HG03064 (cell line): ENCODE data around the gene SEMA4G.
"Not testable (repeated sequence)": the region's sequence is repeated elsewhere in the genome, so short reads cannot be mapped to it uniquely, and the experiment has no call there.

Experiments
- ATAC-seq: cut with Tn5 transposase; IDR thresholded peaks from one replicate; pipeline ENCODE4 v1.9.1; 2021; ENCODE audit warnings: low read depth; ENCODE audit not compliant: unreplicated experiment

SEMA4G gene

DNA sequence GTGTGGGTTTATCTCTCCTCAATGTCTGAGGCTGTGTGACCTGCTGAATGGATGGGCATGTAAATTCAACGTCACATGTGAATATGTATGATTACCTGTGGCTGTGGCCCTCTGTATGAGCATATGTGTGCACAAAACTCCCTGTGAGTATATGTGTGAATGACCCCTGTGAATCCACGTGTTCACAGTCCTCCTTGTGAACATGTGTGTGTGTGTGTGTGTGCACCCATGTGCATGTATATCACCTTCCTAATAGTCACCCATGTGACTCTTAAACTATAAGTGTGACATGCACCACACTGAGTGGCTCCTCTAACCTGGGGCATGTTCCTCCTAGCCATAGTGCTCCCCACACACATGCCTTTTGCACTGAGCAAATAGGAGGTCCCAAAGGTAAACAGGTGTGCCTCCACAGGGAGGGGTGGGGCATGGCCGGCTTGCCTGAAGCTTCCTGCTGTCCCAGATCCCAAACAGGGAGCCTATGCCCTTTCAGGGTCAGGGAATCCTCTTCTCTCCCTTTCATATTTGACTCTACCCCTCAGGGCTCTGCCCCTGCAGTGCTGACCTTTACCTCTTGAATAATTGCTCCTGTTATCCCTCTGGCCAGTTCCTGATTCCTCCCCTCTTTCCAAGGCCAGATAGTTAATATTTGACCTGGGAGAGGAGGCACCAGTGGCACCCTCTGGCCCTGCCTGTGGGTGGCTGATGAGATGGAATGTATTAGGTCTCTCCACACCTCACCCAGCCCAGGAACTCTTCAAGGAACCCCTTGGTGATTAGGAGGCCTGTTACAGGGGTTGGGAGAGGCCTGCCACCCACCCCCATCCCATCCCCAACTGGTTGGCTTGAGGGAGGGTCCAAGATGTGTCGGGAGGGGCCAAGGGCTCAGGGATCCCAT is 1.9 kb downstream of the SEMA4G start:
- no peak for ATAC-seq

GRCh38 chr10:100972115-100972903 is 3.0 kb downstream of the SEMA4G start:
- ATAC-seq: no peak

DNA sequence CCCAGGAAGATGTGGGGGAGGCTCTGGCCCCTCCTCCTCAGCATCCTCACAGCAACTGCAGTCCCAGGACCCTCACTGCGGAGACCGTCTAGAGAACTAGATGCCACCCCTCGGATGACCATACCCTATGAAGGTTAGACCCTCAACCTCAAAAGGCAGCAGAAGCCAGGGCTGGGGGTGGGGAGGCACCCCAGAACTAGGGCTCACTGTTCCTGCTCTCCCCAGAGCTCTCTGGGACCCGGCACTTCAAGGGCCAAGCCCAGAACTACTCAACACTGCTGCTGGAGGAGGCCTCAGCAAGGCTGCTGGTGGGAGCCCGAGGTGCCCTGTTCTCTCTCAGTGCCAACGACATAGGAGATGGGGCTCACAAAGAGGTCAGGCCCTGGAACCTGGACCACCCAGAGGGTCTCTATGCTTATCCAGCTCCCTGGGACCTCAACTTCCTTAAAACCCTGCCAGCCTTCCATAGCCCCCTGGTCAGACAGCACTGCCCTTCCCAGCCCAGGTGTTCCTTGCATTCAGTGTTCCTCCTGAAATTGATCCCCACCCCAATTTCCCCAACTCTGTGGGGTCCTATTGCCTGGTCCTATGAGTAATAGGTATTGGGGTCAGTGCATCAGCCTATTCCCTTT is 3.7 kb downstream of the SEMA4G start:
- no peak for ATAC-seq

DNA sequence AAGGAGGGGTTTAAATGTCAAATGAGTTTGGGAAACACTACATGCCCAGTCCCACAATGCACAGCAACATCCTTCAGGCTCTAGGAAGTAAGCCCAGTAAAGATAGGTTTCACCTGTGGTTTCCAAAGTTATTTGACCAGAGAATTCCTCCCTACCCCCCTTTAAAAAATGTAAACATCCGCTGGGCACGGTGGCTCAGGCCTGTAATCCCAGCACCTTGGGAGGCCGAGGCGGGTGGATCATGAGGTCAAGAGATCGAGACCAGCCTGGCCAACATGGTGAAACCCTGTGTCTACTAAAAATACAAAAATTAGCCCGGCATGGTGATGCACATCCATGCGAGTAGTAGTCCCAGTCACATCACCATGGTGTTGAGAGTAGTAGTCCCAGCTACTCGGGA is 6.1 kb downstream of the SEMA4G start:
- ATAC-seq: not testable (repeated sequence)

- ATAC-seq: no peak
Observed at GRCh38 chr10:100976906-100977305, 7.6 kb downstream of the SEMA4G start.

DNA sequence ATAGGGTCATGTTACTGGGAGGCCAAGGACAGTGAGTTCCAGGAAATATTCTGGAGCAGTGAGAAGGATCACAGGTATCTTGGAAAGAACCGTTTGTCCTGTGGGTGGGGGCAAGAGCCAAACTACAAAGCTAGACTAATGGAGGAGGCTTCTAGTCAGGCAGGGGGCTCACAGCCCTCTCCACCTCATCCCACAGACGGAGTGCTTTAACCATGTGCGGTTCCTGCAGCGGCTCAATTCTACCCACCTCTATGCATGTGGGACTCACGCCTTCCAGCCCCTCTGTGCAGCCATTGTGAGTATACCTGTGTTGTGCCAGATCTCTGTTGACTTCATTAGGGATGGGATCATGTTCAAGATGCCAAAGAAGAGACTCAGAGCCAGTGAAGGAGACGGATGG is 8.1 kb downstream of the SEMA4G start:
- no peak for ATAC-seq

DNA sequence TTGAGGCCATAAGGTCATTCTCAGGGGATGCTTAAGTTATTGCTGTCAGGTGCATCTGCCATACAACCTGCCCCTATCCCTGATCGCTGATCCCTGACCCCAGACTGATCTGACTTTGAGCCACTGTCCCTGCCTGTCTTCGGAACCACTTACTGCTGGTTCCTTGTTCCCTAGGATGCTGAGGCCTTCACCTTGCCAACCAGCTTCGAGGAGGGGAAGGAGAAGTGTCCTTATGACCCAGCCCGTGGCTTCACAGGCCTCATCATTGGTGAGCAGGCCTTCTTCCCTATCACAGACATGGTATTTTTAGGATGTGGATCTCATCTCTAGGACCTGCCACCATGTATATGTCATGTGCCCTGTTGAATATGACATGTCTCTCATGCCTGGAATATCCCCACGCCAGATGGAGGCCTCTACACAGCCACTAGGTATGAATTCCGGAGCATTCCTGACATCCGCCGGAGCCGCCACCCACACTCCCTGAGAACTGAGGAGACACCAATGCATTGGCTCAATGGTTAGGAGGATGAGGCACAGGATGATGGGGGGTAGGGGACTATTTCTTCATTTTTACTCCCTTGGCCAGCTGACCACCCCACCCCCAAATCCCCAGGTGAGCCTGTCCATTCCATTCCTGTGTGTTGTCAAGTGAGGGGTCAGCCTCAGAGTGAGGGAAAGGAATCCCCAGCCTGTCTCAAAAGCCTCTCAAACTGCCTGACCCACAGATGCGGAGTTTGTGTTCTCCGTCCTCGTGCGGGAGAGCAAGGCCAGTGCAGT is 9.0 kb downstream of the SEMA4G start:
- no peak for ATAC-seq

GRCh38 chr10:100978901-100979195 is 9.5 kb downstream of the SEMA4G start:
- ATAC-seq: no peak

GRCh38 chr10:100979791-100980272 is 10.5 kb downstream of the SEMA4G start:
- no peak for ATAC-seq

DNA sequence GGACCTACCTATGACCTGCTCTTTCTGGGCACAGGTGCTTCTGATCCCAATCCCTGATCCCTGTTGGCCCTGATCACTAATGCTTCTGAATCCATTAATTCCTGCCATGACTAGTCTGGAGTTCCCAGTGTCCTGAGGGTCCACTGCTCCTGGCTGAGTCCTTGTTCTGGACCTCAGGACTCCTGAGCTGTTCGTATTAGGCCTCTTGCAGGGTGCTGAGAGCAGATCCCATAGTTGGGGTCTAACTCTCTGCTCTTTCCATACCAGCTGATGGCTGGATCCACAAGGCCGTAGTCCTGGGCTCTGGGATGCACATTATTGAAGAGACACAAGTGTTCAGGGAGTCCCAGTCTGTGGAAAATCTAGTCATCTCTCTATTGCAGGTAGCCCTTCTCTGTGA is 11.0 kb downstream of the SEMA4G start:
- ATAC-seq: no peak

DNA sequence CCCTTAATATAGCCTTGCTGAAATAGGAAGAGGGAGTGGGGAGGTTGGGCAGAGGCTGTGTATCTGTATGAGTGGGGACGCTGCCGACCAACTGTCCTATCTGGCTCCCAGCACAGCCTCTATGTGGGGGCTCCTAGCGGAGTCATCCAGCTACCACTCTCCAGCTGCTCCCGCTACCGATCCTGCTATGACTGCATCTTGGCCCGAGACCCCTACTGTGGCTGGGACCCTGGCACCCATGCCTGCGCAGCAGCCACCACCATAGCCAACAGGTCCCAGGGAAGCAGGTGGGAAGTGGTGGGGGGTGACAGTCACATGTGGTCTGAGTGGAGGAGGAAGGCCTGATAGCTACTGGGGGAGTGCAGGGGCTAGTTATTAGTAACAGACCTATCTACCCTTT is 11.4 kb downstream of the SEMA4G start:
- ATAC-seq: no peak

- no peak for ATAC-seq
Observed at GRCh38 chr10:100981178-100981772, 12.0 kb downstream of the SEMA4G start.

DNA sequence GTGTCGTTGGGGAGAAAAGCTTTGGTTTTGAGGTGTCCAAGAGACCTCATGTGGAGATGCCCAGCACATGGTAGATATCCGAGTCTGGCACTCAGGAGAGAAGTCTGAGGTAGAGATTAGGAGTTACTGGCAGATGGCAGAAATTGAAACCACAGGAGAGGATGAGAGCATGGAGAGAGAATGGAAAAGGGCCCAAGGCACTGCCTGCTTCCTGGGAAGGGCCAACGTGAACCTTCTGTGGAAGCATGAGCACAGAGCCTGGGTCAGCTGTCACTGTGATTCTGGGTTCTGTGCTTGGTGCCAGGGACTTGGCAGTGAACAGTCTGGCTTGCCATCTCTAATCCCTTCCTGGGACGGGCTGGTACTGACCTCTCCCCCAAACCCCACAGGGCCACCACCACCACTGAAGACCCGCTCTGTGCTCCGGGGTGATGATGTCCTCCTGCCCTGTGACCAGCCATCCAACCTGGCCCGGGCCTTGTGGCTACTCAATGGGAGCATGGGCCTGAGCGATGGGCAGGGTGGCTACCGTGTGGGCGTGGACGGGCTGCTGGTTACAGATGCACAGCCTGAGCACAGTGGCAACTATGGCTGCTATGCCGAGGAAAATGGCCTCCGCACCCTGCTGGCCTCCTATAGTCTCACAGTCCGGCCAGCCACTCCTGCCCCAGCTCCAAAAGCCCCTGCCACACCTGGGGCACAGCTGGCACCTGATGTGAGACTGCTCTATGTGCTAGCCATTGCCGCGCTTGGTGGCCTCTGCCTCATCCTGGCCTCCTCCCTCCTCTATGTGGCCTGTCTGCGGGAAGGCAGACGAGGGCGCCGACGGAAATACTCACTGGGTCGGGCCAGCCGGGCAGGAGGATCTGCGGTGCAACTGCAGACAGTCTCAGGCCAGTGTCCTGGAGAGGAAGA is 13.9 kb downstream of the SEMA4G start:
- no peak for ATAC-seq

DNA sequence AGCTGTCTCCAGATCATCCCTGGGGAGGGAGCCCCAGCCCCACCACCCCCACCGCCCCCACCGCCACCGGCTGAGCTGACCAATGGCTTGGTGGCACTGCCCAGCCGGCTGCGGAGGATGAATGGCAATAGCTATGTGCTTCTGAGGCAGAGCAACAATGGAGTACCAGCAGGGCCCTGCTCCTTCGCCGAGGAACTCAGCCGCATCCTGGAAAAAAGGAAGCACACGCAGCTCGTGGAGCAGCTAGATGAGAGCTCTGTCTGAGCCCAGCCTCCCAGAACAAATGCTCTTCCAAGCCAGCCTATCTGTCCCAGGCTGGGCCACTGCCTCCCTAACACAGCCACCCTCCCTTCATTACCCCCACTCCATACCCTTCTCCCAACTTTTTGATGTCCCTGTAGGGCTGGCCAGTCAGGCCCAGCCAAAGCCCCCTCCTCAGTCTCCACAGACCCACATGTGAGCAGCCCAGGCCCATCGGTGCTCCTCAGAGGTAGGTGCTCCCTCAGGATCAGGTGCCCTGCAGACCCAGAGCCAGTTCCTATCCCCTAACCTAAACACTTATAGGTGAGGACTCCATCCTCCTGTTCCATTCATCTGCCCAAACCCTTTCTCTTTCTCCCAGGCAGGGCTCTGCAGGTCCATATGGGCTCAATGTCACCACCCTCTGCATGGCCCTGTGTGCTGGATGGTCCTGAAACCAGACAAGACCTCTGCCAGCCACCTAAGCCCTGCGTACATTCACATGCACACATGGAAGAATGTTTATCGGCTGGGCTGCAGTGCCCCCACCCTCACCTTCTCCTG is 14.8 kb downstream of the SEMA4G start:
- no peak for ATAC-seq

GRCh38 chr10:100984672-100985177 is 15.4 kb downstream of the SEMA4G start:
- ATAC-seq: no peak

- no peak for ATAC-seq
Observed at GRCh38 chr10:100985336-100985735, 16.0 kb downstream of the SEMA4G start.

GRCh38 chr10:100986623-100986951 is 17.3 kb downstream of the SEMA4G start:
- ATAC-seq: no peak

- ATAC-seq: peak; percentile 83
Observed at GRCh38 chr10:100986952-100987684, 17.8 kb downstream of the SEMA4G start, which contains the start of the genes MRPL43 and TWNK. MRPL43 (minus strand) TSS chr10:100987497; CDS start chr10:100987443, 54 bp downstream. TWNK (plus strand) TSS chr10:100987543; CDS start chr10:100988211, 668 bp downstream.
